Embryonic facial prominence (tissue), 1 donor: ENCODE measurements around the gene SLC6A18.
"Not testable (repeated sequence)": the region's sequence is repeated elsewhere in the genome, so short reads cannot be mapped to it uniquely, and the experiment has no call there.

Source experiments
- DNase-seq: peaks from one replicate; pipeline ENCODE4 v3.0.0-alpha.2; 2016; ENCODE audit errors: extremely low spot score

Gene SLC6A18

GRCh38 chr5:1254196-1254595 is 29.0 kb downstream of the SLC6A18 start:
- DNase-seq: no peak

- DNase-seq: no peak
Observed at GRCh38 chr5:1255081-1255561, 29.9 kb downstream of the SLC6A18 start.

GRCh38 chr5:1256776-1257175 is 31.6 kb downstream of the SLC6A18 start:
- DNase-seq: no peak

- DNase-seq: no peak
Observed at GRCh38 chr5:1257363-1257762, 32.2 kb downstream of the SLC6A18 start.

GRCh38 chr5:1257841-1258240 is 32.7 kb downstream of the SLC6A18 start:
- no peak for DNase-seq

- DNase-seq: no peak
Observed at GRCh38 chr5:1259806-1260480, 34.8 kb downstream of the SLC6A18 start.

GRCh38 chr5:1261643-1262042 is 36.5 kb downstream of the SLC6A18 start:
- DNase-seq: no peak

- DNase-seq: no peak
Observed at GRCh38 chr5:1262381-1262780, 37.2 kb downstream of the SLC6A18 start.

- no peak for DNase-seq
Observed at GRCh38 chr5:1264211-1264610, 39.0 kb downstream of the SLC6A18 start.

GRCh38 chr5:1265026-1265425 is 39.8 kb downstream of the SLC6A18 start:
- no peak for DNase-seq

- no peak for DNase-seq
Observed at GRCh38 chr5:1265461-1266455, 40.6 kb downstream of the SLC6A18 start.

- no peak for DNase-seq
Observed at GRCh38 chr5:1266791-1267190, 41.6 kb downstream of the SLC6A18 start.

- not testable (repeated sequence) for DNase-seq
Observed at GRCh38 chr5:1267464-1267863, 42.3 kb downstream of the SLC6A18 start.

- no peak for DNase-seq
Observed at GRCh38 chr5:1268056-1268455, 42.9 kb downstream of the SLC6A18 start.

- DNase-seq: no peak
Observed at GRCh38 chr5:1268666-1269065, 43.5 kb downstream of the SLC6A18 start.

- no peak for DNase-seq
Observed at GRCh38 chr5:1270426-1270825, 45.2 kb downstream of the SLC6A18 start.

- DNase-seq: no peak
Observed at GRCh38 chr5:1270933-1271914, 46.0 kb downstream of the SLC6A18 start.

- no peak for DNase-seq
Observed at GRCh38 chr5:1272201-1272600, 47.0 kb downstream of the SLC6A18 start.

- DNase-seq: no peak
Observed at GRCh38 chr5:1273745-1274144, 48.6 kb downstream of the SLC6A18 start.

GRCh38 chr5:1274471-1274870 is 49.3 kb downstream of the SLC6A18 start:
- no peak for DNase-seq
